ENCODE data around the gene CXADR. TPM values are rescaled to one million over a fixed set of nuclear protein-coding genes. Genes with fewer than 3 reads are reported as not detected.

Gene CXADR
- total and polyA plus RNA-seq, 4 donors, result 8.5 to 46.4 (median 26.5) TPM

- DNase-seq (ENCODE audit: low spot score), result no peak
- Histone ChIP-seq H3K4me1 (ENCODE audit: control insufficient read depth in 4 of 4, insufficient read depth in 4 of 4, low read length in 3 of 4) (no peaks in the 10 kb centered on the region), H3K36me3 (ENCODE audit: control insufficient read depth in 4 of 4, insufficient read depth in 3 of 4, low read depth in 1 of 4, low read length in 3 of 4) (peaks cover 0 to 5% (median 0%) of the 10 kb centered on the region in 4 donors), H3K9ac (ENCODE audit: low read depth in 1 of 2, low read length in 2 of 2) (no peak overlapping the region), H3K4me3 (ENCODE audit: low read depth in 1 of 3, low read length in 3 of 3) (no peak overlapping the region), H3K27me3 (ENCODE audit: control insufficient read depth in 4 of 4, insufficient read depth in 4 of 4, low read length in 3 of 4) (no peaks in the 10 kb centered on the region), H3K9me3 (ENCODE audit: control insufficient read depth in 4 of 4, low read length in 3 of 4) (no peaks in the 10 kb centered on the region), H3K27ac (ENCODE audit: low read depth in 1 of 2, low read length in 2 of 2) (no peak overlapping the region)
- TF ChIP-seq MAX (IDR thresholded peaks at IDR 0.05) (no peak), CTCF (IDR thresholded peaks at IDR 0.05; ENCODE audit: low read depth, low read length, missing input control) (no peak), HNF4G (IDR thresholded peaks at IDR 0.05) (no peak), RAD21 (IDR thresholded peaks at IDR 0.05) (no peak), JUND (IDR thresholded peaks at IDR 0.05) (no peak), GABPA (IDR thresholded peaks at IDR 0.05 in 1 of 2, conservative IDR thresholded peaks at IDR 0.05 in 1 of 2) (no peak), FOXA1 (IDR thresholded peaks at IDR 0.05) (no peak)
- WGBS, result 79% methylated on average over 1 of the region's 1 CpG
Observed at GRCh38 chr21:17577701-17578100, 64.9 kb downstream of the CXADR start.

- Histone ChIP-seq H3K27ac (ENCODE audit: low read depth in 1 of 2, low read length in 2 of 2) (no peak overlapping the region), H3K27me3 (ENCODE audit: control insufficient read depth in 4 of 4, insufficient read depth in 4 of 4, low read length in 3 of 4) (no peaks in the 10 kb centered on the region), H3K4me1 (ENCODE audit: control insufficient read depth in 4 of 4, insufficient read depth in 4 of 4, low read length in 3 of 4) (no peaks in the 10 kb centered on the region), H3K4me3 (ENCODE audit: low read depth in 1 of 3, low read length in 3 of 3) (no peak overlapping the region), H3K9ac (ENCODE audit: low read depth in 1 of 2, low read length in 2 of 2) (no peak overlapping the region), H3K9me3 (ENCODE audit: control insufficient read depth in 4 of 4, low read length in 3 of 4) (no peaks in the 10 kb centered on the region), H3K36me3 (ENCODE audit: control insufficient read depth in 4 of 4, insufficient read depth in 3 of 4, low read depth in 1 of 4, low read length in 3 of 4) (peaks cover 0 to 5% (median 0%) of the 10 kb centered on the region in 4 donors)
- TF ChIP-seq ZBTB33 (IDR thresholded peaks at IDR 0.05) (no peak), CTCF (IDR thresholded peaks at IDR 0.05; ENCODE audit: low read depth, low read length, missing input control) (no peak), NR2F2 (IDR thresholded peaks at IDR 0.05) (no peak), RAD21 (IDR thresholded peaks at IDR 0.05) (no peak), YY1 (IDR thresholded peaks at IDR 0.05) (no peak)
- WGBS, result 97% methylated on average over 2 of the region's 2 CpGs
- no peak for DNase-seq (ENCODE audit: low spot score)
Observed at GRCh38 chr21:17578162-17578561, 65.3 kb downstream of the CXADR start.

GRCh38 chr21:17578876-17579275 lies 66.0 kb downstream of the CXADR start:
- no peaks in the 10 kb centered on the region for H3K4me1 ChIP-seq (ENCODE audit: control insufficient read depth in 4 of 4, insufficient read depth in 4 of 4, low read length in 3 of 4)
- no peak for DNase-seq (ENCODE audit: low spot score)
- no peak overlapping the region for H3K9ac ChIP-seq (ENCODE audit: low read depth in 1 of 2, low read length in 2 of 2)
- TF ChIP-seq RAD21 (IDR thresholded peaks at IDR 0.05) (no peak), RXRA (IDR thresholded peaks at IDR 0.05) (no peak), CTCF (IDR thresholded peaks at IDR 0.05; ENCODE audit: low read depth, low read length, missing input control) (no peak), TAF1 (conservative IDR thresholded peaks at IDR 0.05) (no peak), JUND (IDR thresholded peaks at IDR 0.05) (no peak), HNF4G (IDR thresholded peaks at IDR 0.05) (no peak), EGR1 (IDR thresholded peaks at IDR 0.05; ENCODE audit: low read depth in 2 of 2) (no peak), YY1 (IDR thresholded peaks at IDR 0.05) (no peak), ZBTB33 (IDR thresholded peaks at IDR 0.05) (no peak), FOXA1 (IDR thresholded peaks at IDR 0.05) (no peak)
- H3K9me3 ChIP-seq (ENCODE audit: control insufficient read depth in 4 of 4, low read length in 3 of 4), result no peaks in the 10 kb centered on the region
- no peaks in the 10 kb centered on the region for H3K27me3 ChIP-seq (ENCODE audit: control insufficient read depth in 4 of 4, insufficient read depth in 4 of 4, low read length in 3 of 4)
- no peak overlapping the region for H3K4me3 ChIP-seq (ENCODE audit: low read depth in 1 of 3, low read length in 3 of 3)
- 87% methylated on average over 2 of the region's 2 CpGs for WGBS
- H3K27ac ChIP-seq (ENCODE audit: low read depth in 1 of 2, low read length in 2 of 2), result no peak overlapping the region
- H3K36me3 ChIP-seq (ENCODE audit: control insufficient read depth in 4 of 4, insufficient read depth in 3 of 4, low read depth in 1 of 4, low read length in 3 of 4), result peaks cover 0 to 5% (median 0%) of the 10 kb centered on the region in 4 donors
